ENCODE data around the gene PLEK. TPM values are rescaled to one million over a fixed set of nuclear protein-coding genes. Genes with fewer than 3 reads are reported as not detected.

Gene PLEK
- polyA plus RNA-seq, 1 of the 3 experiments (the other 2 are of a cell fraction): 0.02 TPM

- peak; percentile 41; the same call in 1 of the 2 replicates for TF ChIP-seq MXI1 (IDR thresholded peaks at IDR 0.05; ENCODE audit: low read depth, low read length)
- TF ChIP-seq MEF2A (IDR thresholded peaks at IDR 0.05; ENCODE audit: borderline replicate concordance, low read depth): no peak
- no peak for TF ChIP-seq YY1 (IDR thresholded peaks at IDR 0.05; ENCODE audit: low read depth)
- peak; percentile 56; the same call in 1 of the 2 replicates for TF ChIP-seq ELF1 (IDR thresholded peaks at IDR 0.05)
- TF ChIP-seq GABPA (IDR thresholded peaks at IDR 0.05; ENCODE audit: low read depth): no peak
- no peak for TF ChIP-seq FOSL2 (IDR thresholded peaks at IDR 0.05; ENCODE audit: borderline replicate concordance, low read depth)
- no peak for TF ChIP-seq TEAD4 (IDR thresholded peaks at IDR 0.05; ENCODE audit: borderline replicate concordance, insufficient read depth)
- no peak for TF ChIP-seq FOXM1 (IDR thresholded peaks at IDR 0.05; ENCODE audit: low read depth)
- no peak for TF ChIP-seq GATA2 (CRISPR knock-in tag; IDR thresholded peaks at IDR 0.05)
- TF ChIP-seq RCOR1 (IDR thresholded peaks at IDR 0.05; ENCODE audit: low read length): no peak; the same call in 1 of the 2 replicates
- TF ChIP-seq SMC3 (IDR thresholded peaks at IDR 0.05; ENCODE audit: low read depth, low read length): no peak; the same call in 1 of the 2 replicates
- TF ChIP-seq JUND (IDR thresholded peaks at IDR 0.05): no peak
- no peak for TF ChIP-seq RFX5 (IDR thresholded peaks at IDR 0.05; ENCODE audit: low read length)
- no peak for TF ChIP-seq FOXJ3 (CRISPR knock-in tag; IDR thresholded peaks at IDR 0.05)
- TF ChIP-seq PBX3 (IDR thresholded peaks at IDR 0.05): no peak
Measured at GRCh38 chr2:68317971-68318913, 46.8 kb upstream of the PLEK start (continued).

- Histone ChIP-seq H3K9me3 (no peaks in the 10 kb centered on the region; the same call in 1 of the 2 replicates), H3K27me3 (ENCODE audit: insufficient read depth) (no peaks in the 10 kb centered on the region), H3K9me2 (no peaks in the 10 kb centered on the region), H2AFZ (ENCODE audit: low read depth) (peak overlapping the region; percentile 90), H3K36me3 (replicated peaks in 1 of 2; ENCODE audit: control insufficient read depth in 1 of 2, insufficient read depth in 2 of 2, low read length in 1 of 2) (peaks cover 27 to 32% of the 10 kb centered on the region in 2 experiments), H3K9ac (peak overlapping the region; percentile 97), H3F3A (replicated peaks; ENCODE audit: insufficient read depth) (peaks cover 5% of the 10 kb centered on the region), H4K20me1 (ENCODE audit: insufficient read depth) (no peaks in the 10 kb centered on the region), H3K4me2 (peak overlapping the region; percentile 88), H3K79me2 (ENCODE audit: insufficient read depth) (peaks cover 59% of the 10 kb centered on the region), H3K27ac (ENCODE audit: low read depth in 2 of 2, low read length in 1 of 2) (peak overlapping the region; percentile 89 to 97), H3K4me3 (ENCODE audit: low read depth in 2 of 2, low read length in 1 of 2) (peak overlapping the region; percentile 91 to 94), H3K4me1 (ENCODE audit: control insufficient read depth in 1 of 2, insufficient read depth in 2 of 2, low read depth in 1 of 2, low read length in 1 of 2) (peaks cover 7 to 11% of the 10 kb centered on the region in 2 experiments; a peak in 3 of 4 replicates)
- WGBS (ENCODE audit: low lambda C conversion rate): 18% methylated on average over 14 of the region's 27 CpGs
- ChIA-PET CTCF (interaction anchor here (1.1 to 2.4 kb wide), 6 partner anchors 8 to 123 kb away, joined by 3 to 13 read pairs (median 8); no protein-coding TSS in a partner anchor), POLR2A (interaction anchor here (1.2 to 1.8 kb wide), 7 partner anchors 9 to 161 kb away, joined by 3 to 8 read pairs (median 6); partner anchors contain the start of genes PNO1 and PPP3R1)
- no peak for DNase-seq
- TF ChIP-seq MEF2A (IDR thresholded peaks at IDR 0.05; ENCODE audit: borderline replicate concordance, low read depth) (no peak), POLR2AphosphoS5 (IDR thresholded peaks at IDR 0.05; ENCODE audit: low read depth, low read length) (no peak), TEAD4 (IDR thresholded peaks at IDR 0.05; ENCODE audit: borderline replicate concordance, insufficient read depth) (no peak), GABPA (IDR thresholded peaks at IDR 0.05; ENCODE audit: low read depth) (peak; percentile 7; the same call in 1 of the 2 replicates), JUND (IDR thresholded peaks at IDR 0.05) (no peak), RCOR1 (IDR thresholded peaks at IDR 0.05; ENCODE audit: low read length) (no peak), YY1 (IDR thresholded peaks at IDR 0.05; ENCODE audit: low read depth) (0 out of 2 replicates have a peak, but pooled peaks have one; percentile 5), MXI1 (IDR thresholded peaks at IDR 0.05; ENCODE audit: low read depth, low read length) (peak; percentile 32; the same call in 1 of the 2 replicates)
Measured at GRCh38 chr2:68318914-68319397, 46.1 kb upstream of the PLEK start.

All from SK-N-SH (cell line).